A172 (cell line): ENCODE measurements around the gene CFHR5. TPM values are rescaled to one million over a fixed set of nuclear protein-coding genes. Genes with fewer than 3 reads are reported as not detected.
"Not testable (repeated sequence)": the region's sequence is repeated elsewhere in the genome, so short reads cannot be mapped to it uniquely, and the experiment has no call there.

ENCODE experiments used
- DNase-seq: peaks from one replicate; pipeline ENCODE4 v3.0.0-alpha.2; 2015; ENCODE audit warnings: low spot score
- total RNA-seq: library from RNA; depleted of rRNA; stranded (reverse); fragments of >200 nt; shearing (Covaris generic); gene quantifications from 2 replicates; pipeline ENCODE4 v1.2.3, GENCODE V29; 2014; rRNA removed

Gene CFHR5
- not detected in 2 replicates for total RNA-seq

DNA sequence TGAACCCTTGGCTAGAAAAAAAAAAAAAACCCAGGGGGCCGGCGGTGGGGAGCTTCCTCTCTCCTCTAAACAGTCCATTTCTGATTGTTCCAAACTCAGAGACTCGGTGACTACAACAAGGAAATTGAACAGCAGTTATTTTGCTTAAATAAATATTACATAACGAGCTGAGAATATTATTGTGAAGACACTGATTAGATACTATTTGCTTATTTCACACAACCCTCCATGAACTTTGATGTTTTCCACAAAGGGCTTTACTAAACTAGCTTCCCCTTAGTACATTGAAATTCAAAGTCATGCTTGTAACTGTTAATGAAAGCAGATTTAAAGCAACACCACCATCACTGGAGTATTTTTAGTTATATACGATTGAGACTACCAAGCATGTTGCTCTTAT is at the start of gene CFHR5:
Gene CFHR5, plus strand, starts transcription at position 279 of the 400 bp plus-strand sequence. Its CDS starts 109 bp downstream, at position 388.
- DNase-seq, result no peak

DNA sequence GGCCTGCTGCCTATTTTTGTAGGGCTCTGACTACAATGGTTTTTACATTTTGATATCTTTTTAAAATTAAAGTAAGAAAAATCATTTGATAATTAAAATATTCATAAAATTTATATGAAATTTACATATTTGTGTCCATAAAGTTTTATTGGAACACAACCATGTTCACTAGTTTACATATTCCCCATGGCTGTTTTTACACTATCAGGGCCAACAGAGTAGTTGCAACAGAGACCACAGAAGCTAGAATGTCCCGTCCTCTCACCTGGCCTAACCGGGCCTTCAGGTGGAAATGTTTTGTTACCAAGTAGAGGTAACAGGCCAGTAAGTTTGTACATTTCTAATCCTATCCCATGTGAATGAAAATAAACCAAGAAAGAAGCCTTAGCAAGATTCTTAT is 44.5 kb upstream of the CFHR5 start:
- DNase-seq, result not testable (repeated sequence)

DNA sequence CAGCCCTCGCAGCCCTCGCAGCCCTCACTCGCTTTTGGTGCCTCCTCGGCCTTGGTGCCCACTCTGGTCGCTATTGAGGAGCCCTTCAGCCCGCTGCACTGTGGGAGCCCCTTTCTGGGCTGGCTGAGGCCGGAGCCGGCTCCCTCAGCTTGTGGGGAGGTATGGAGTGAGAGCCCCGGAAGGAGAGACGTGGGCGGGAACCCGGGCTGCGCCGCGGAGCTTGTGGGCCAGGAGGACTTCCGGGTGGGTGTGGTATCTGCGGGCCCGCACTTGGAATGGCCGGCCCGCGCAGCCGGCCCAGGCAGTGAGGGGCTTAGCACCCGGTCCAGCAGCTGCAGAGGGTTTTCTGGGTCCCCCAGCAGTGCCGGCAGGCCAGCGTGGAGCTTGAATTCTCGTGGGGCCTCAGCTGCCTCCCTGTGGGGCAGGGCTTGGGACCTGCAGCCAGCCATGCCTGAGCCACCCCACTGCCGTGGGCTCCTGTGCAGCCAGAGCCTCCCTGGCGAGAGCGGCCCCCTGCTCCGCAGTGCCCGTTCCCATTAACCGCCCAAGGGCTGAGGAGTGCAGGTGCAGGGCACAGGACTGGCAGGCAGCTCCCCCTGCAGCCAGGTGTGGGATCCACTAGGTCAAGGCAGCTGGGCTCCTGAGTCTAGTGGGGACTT is 43.7 kb upstream of the CFHR5 start:
- DNase-seq, result no peak

DNA sequence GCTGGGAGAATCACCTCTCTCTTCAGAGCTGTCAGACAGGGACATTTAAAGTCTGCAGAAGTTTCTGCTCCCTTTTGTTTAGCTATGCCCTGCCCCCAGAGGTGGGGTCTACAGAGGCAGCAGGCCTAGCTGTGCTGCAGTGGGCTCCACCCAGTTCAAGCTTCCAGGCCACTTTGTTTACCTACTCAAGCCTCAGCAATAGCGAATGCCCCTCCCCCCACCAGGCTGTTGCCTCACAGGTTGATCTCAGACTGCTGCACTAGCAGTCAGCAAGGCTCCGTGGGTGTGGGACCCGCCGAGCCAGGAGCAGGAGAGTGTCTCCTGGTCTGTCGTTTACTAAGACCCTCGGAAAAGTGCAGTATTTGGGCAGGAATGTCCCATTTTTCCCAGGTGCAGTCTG is 35.9 kb upstream of the CFHR5 start:
- DNase-seq, result not testable (repeated sequence)

DNA sequence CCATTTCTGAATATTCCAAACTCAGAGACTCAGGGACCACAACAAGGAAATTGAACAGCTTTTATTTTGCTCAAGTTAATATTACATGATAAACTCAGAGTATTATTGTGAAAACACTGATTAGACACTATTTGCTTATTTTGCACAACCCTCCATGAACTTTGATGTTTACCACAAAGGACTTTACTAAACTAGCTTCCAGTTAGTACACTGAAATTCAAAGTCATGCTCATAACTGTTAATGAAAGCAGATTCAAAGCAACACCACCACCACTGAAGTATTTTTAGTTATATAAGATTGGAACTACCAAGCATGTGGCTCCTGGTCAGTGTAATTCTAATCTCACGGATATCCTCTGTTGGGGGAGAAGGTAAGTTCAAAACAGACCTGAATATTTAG is 33.8 kb upstream of the CFHR5 start, which contains the start of gene CFHR2:
Gene CFHR2, plus strand, starts transcription at position 171 of the 400 bp plus-strand sequence. Its CDS starts 143 bp downstream, at position 314.
- DNase-seq, result not testable (repeated sequence)

DNA sequence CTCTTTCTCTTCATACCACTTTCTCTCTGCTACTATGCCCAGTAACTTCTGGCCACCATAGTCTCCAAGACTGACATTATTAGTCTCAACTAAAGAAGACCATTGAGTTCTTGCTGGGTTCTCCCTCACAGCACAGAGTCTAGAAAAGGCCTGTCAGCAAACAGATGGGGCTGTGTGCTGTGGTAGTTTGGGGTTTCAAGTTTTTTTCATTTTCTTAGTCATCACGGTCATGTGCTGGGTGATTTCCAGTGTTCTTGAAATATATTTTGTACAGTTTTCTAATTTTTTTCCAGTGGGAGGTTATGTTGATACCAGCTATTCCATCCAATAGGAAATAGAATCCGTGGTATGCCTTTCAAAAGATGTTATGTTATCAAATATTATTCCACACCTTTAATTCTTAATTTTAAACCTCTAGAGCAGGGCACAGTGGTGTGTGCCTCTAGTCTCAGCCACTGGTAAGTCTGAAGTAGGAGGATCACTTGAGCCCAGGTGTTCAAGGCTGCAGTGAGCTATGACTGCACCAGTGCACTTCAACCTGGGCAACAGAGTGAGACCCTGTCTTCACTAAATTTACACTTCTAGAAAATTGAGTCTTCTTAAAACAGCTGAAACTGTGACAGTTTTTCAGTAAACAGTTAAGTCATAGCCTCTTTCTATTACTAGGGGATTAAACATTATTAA is 25.5 kb upstream of the CFHR5 start:
- peak; percentile 5 for DNase-seq

DNA sequence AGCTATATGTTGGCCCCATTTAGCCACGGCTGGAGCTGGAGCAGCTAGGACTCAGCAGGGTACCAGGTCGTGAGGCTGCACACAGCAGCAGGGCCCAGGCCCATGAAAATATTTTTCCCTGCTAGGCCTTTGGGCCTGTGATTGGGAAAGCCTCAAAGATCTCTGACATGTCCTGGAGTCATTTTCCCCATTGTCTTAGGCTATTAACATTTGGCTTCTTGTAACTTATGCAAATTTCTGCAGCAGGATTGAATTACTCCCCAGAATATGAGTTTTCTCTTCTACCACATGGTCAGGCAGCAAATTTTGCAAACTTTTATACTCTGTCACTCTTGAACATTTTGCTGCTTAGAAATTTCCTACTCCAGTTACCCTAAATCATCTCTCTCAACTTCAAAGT is 22.6 kb upstream of the CFHR5 start:
- DNase-seq, result no peak

DNA sequence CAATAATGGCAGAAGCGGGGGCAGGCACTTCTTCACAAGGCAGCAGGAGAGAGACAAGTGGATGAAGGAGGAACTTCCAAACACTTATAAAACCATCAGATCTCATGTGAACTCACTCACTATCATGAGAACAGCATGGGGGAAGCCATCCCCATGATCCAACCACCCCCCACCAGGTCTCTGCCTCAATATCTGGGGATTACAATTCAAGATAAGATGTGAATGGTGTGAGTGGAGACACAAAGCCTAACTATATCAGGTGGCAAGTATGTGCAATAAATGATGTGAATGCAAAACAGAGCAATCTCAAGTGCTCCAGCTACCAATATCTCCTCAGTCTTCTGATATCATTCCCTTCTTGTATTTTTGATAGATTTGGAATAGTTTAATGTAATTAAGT is 21.4 kb upstream of the CFHR5 start:
- no peak for DNase-seq

DNA sequence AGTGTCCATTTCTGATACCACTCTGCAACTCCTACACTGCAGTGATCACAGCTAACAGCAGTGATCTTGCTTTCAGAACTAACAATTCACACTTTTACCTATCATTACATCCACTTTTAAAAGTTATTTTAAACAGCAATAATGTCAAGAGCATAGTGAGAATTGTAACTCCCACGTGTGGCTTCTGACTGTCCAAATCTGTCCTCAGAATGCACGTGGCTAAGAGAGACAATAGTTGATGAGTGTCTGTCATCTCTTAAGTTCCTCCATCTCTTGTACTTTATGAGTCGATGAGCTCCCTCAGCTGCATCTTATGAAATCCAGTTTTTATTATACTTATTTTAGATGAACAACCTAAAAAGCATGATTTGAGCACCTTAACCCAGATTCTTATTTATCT is 16.5 kb upstream of the CFHR5 start:
- DNase-seq, result no peak

DNA sequence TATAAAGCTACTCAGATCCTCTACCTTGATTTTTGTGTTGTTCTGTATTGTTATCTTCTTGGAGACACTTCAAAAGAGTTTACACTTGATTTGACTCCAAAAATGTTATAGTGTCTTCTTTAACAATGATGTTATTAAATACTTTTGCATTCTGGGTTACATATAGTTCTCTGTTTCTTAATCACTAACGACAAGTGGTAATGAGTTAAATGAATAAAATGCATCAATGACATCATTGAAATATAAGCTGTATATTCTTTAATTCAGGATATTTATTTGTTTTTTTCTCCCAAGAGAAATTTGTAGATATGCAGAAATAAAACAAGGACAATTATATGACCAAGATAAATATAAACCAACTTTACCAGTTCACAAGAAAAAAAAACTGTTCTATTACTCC is 7.2 kb upstream of the CFHR5 start:
- DNase-seq, result no peak

DNA sequence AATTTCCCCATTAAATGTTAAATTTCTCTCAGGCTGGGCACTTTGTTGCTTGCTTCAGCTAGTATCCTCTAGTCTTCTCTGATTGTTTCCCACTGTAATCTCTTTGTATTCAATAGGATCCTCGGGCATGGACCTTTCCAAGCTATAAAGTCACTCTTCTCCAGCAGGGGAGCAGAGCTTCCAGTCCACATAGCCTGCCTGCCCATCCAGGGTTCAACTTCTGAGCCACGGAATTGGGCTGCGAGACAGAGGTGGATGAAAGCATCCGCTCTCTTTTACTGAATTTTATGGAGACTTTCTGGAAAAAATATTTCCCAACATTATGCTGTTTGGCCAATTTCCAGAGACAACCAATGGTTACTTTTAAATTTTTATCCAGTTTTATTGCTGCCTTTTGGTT is 1.1 kb upstream of the CFHR5 start:
- no peak for DNase-seq

DNA sequence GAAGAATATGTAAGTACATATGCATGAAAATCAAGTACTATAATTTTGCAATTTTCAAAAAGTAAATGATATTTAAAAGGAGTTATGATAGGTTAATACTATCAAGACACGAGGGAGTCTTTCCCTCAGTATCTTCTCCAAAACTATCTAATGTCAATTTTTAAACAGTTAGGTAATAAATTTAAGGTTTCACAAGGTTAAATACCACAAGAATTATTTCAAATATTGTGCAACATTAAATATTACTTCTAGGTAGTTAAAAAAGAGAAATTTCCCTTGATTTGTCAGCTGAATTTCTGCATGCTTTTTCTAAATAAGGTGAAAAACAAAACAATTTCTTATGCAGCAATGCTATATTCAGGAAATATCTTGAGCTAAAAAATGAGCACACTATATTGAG is 3.5 kb downstream of the CFHR5 start:
- no peak for DNase-seq

DNA sequence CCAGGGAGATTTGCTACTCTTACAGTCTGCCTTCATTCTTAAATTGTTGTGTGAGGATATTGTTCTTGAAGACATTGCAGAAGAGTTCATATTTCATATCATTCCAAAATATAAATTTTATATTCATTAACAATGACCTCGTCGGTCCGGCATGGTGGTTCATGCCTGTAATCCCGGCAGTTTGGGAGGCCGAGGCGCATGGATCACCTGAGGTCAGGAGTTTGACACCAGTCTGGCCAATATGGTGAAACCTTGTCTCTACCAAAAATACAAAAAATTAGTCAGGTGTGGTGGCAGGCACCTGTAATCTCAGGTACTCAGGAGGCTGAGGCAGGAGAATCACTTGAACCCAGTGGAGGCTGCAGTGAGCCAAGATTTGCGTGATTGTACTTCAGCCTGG is 4.9 kb downstream of the CFHR5 start:
- DNase-seq, result not testable (repeated sequence)

DNA sequence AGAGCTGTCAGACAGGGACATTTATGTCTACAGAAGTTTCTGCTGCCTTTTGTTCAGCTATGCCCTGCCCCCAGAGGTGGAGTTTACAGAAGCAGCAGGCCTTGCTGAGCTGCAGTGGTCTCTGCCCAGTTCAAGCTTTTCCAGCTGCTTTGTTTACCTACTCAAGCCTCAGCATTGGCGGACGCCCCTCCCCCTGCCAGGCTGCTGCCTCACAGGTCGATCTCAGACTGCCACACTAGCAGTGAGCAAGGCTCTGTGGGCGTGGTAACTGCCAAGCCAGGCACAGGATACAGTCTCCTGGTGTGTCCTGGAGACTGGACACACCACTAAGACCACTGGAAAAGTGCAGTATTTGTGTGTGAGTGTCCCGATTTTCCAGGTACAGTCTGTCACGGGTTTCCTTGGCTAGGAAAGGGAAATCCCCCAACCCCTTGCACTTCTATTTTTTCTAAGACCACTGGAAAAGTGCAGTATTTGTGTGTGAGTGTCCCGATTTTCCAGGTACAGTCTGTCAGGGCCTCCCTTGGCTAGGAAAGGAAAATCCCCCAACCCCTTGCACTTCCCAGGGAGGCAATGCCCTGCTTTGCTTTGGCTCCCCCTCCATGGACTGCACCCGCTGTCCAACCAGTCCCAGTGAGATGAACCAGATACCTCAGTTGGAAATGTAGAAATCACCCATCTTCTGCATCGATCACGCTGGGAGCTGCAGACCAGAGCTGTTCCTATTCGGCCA is 14.7 kb downstream of the CFHR5 start:
- peak; percentile 29 for DNase-seq

DNA sequence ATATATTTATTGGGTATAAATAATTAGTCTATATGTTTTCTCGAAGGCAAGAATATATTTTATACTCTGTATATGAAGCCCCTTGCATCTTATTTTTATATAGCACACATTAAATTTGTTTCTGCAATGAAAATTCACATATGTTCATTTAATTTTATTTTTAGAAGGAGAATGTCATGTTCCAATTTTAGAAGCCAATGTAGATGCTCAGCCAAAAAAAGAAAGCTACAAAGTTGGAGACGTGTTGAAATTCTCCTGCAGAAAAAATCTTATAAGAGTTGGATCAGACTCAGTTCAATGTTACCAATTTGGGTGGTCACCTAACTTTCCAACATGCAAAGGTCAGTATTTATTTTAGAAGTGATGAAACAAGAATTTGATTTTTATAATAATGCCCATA is 16.6 kb downstream of the CFHR5 start:
- no peak for DNase-seq

DNA sequence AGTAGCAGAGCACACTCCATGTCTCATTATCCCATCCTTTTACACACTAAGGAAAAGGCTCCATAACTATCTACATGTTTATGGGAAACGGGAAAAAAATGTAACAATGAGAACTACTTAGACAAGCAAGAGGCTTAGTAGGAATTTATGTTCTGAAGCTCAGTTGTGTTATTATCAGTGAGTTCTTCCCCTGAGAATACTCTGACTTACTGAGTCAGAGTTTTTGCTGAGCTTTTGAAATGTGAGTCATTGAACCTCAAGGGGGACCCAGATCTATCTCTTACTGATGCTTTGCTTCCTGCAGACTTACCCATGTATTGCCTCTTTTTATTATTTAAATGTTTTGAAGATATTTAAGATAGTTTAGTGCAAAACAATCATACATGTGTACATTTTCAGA is 20.1 kb downstream of the CFHR5 start:
- peak; percentile 42 for DNase-seq

DNA sequence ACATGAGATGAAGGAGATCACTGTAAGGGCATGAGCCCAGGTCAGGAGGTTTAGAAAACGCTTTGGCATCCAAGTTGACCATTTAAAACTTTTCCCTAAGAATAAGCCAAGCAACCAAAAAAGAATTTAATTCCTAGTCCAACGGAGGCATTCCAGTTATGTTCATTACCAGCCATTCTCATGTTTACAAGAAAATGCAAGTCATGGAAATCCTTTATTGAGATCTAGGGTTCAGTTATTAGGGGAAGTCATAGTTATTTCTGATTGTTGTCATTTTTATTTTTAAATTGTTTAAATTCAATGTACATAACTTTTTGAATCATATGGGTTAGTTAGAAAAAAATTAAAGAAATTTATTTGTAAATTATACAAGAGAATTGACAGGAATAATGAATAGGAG is 24.5 kb downstream of the CFHR5 start:
- no peak for DNase-seq

DNA sequence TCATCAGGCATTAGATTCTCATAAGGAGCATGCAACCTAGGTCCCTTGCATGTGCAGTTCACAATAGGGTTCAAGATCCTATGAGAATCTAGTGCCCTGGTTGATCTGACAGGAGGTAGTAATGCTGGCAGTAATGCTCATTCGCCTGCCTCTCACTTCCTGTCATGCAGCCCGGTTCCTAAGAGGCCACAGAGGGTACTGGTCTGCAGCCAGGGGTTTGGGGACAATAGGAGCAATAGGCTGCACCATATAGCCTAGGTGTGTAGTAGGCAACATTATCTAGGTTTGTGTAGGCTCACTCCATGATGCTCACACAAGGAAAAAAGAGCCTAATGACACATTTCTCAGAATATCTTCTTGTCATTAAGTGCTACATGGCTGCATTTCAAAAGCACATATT is 25.8 kb downstream of the CFHR5 start:
- DNase-seq, result no peak

DNA sequence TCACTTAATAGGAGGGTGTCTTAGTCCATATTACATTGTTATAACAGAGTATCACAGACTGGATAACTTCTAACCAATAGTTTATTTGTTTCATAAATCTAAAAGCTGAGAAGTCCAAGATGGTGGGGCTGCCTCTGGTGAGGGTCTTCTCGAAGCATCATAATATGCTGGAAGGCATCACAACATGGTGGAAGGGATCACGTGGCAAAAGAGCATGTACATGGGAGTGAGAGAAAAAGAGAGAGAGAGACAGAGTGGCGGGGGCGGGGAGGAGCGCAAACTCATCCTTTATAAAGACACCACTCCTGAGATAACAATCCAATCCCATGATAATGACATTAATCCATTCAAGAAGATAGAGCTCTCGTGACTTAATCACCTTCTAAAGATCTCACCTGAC is 31.5 kb downstream of the CFHR5 start:
- no peak for DNase-seq

DNA sequence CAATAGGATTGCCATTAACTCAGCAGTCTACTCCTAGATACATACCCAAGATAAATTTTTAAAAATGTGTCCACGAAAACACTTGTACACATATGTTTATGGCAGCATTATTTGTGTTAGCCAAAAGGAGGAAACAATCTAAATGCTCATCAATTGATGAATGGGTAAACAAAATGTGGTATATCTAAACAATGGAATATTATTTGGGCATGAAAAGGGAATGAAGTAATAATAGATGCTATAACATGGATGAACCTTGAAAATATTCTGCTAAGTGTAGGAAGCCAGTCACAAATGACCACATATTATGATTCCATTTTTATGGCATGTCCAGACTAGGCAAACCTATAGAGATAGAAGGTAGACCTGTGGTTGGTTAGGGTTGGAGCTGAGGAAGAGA is 34.3 kb downstream of the CFHR5 start:
- no peak for DNase-seq

DNA sequence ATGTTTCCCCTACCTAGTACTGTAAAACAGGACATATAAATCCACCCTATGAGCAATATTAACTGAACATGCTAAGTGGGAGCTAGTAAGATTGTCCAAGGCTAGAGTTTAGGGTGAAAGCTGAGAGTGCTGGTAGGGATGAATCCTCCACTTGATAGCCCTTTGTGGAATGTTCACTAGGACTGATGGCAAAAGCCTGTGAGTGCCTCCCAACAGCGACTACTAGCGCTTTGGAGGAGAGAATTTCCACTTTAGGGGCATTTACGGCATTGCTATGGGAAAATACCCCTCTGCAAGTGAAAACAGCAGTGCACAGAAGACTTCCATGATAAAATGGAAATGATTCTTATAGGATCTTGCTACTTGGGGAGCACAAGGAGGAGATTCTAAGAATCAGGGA is 35.9 kb downstream of the CFHR5 start:
- DNase-seq, result no peak

DNA sequence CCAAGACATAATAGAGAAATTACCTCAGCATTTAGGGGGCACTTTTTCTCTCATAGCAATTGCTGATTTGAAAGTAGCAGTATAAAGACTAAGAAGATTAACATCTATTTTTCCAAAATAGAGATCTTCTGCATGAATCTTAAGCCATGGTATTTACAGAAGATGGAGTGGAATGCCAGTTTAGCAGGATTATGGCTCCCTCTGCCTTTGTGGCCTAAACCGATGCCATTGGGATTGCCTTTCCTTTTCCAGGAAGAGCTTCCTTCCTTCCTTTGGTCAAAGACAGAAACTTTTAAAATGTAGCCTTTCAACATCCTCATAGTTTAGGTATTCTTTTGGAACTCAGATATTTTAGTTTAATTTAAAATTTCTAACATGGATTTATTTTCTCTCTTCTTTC is 39.4 kb downstream of the CFHR5 start:
- no peak for DNase-seq
